HEK293 (cell line): ENCODE measurements around the gene GSTA1.

ENCODE experiments used
- ZBTB8A ChIP-seq: fragments of 450-650 bp; formaldehyde crosslinking; IDR thresholded peaks from 2 replicates; pipeline ENCODE4 v1.5.1; 2016; ENCODE audit warnings: missing biosample characterization, missing genetic modification characterization
- ZNF19 ChIP-seq: fragments of 450-650 bp; formaldehyde crosslinking; IDR thresholded peaks from 2 replicates; pipeline ENCODE4; 2016; ENCODE audit warnings: missing biosample characterization, missing genetic modification characterization, low read depth
- ZNF302 ChIP-seq: fragments of 450-650 bp; formaldehyde crosslinking; IDR thresholded peaks from 2 replicates; pipeline ENCODE4 v1.5.1; 2016; ENCODE audit warnings: missing biosample characterization, missing genetic modification characterization, low read depth
- ZNF311 ChIP-seq: fragments of 450-650 bp; formaldehyde crosslinking; IDR thresholded peaks from 2 replicates; pipeline ENCODE4 v1.5.1; 2017; ENCODE audit warnings: missing biosample characterization, missing genetic modification characterization, borderline replicate concordance
- ZNF48 ChIP-seq: fragments of 450-650 bp; formaldehyde crosslinking; IDR thresholded peaks from 2 replicates; pipeline ENCODE4 v1.5.1; 2016; ENCODE audit warnings: missing biosample characterization, missing genetic modification characterization
- ZNF558 ChIP-seq: fragments of 450-650 bp; formaldehyde crosslinking; IDR thresholded peaks from 2 replicates; pipeline ENCODE4 v1.5.1; 2016; ENCODE audit warnings: missing biosample characterization, missing genetic modification characterization
- TF ChIP-seq, protein P1 (sequence below): fragments of 450-650 bp; formaldehyde crosslinking; IDR thresholded peaks from 2 replicates; pipeline ENCODE4 v1.5.1; 2016; ENCODE audit warnings: missing biosample characterization, missing genetic modification characterization
- TF ChIP-seq, protein P2 (sequence below): fragments of 450-650 bp; formaldehyde crosslinking; IDR thresholded peaks from 2 replicates; pipeline ENCODE4 v1.5.1; 2016; ENCODE audit warnings: missing biosample characterization, missing genetic modification characterization
- TF ChIP-seq, protein P3 (sequence below): sonication (generic); formaldehyde crosslinking; IDR thresholded peaks from 2 replicates; pipeline ENCODE4 v1.8.1; 2022; ENCODE audit warnings: mild to moderate bottlenecking, moderate library complexity, missing genetic modification reagents

DNA sequence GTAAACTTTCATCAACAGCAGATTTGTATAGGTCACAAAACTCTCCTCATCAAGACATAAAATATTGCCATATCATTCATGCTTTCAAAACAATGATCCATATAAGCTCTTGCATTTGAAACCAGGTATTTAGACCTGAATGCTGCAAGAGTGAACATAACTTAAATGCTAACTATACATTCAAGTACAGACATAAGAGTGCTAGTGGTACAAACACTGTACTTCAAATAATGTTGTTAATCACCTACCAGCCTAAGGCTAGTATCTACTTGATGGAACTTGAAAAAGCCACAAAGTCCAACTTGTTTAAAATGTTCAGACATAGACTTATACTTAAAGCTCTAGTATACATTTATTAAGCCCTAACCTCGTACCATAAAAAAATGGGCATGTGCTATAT lies 24.4 kb downstream of the GSTA1 start:
- TF ChIP-seq ZNF48 (tag by site-specific recombination) (no peak), ZNF302 (tag by site-specific recombination) (no peak), ZBTB8A (tag by site-specific recombination) (no peak), ZNF558 (tag by site-specific recombination) (no peak), ZNF311 (tag by site-specific recombination) (no peak), ZNF19 (tag by site-specific recombination) (no peak)
- TF ChIP-seq, protein P1, sequence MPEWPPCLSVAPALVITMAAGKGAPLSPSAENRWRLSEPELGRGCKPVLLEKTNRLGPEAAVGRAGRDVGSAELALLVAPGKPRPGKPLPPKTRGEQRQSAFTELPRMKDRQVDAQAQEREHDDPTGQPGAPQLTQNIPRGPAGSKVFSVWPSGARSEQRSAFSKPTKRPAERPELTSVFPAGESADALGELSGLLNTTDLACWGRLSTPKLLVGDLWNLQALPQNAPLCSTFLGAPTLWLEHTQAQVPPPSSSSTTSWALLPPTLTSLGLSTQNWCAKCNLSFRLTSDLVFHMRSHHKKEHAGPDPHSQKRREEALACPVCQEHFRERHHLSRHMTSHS (tag by site-specific recombination), result no peak
- TF ChIP-seq, protein P2, sequence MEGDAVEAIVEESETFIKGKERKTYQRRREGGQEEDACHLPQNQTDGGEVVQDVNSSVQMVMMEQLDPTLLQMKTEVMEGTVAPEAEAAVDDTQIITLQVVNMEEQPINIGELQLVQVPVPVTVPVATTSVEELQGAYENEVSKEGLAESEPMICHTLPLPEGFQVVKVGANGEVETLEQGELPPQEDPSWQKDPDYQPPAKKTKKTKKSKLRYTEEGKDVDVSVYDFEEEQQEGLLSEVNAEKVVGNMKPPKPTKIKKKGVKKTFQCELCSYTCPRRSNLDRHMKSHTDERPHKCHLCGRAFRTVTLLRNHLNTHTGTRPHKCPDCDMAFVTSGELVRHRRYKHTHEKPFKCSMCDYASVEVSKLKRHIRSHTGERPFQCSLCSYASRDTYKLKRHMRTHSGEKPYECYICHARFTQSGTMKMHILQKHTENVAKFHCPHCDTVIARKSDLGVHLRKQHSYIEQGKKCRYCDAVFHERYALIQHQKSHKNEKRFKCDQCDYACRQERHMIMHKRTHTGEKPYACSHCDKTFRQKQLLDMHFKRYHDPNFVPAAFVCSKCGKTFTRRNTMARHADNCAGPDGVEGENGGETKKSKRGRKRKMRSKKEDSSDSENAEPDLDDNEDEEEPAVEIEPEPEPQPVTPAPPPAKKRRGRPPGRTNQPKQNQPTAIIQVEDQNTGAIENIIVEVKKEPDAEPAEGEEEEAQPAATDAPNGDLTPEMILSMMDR (tag by site-specific recombination), result no peak
- TF ChIP-seq, protein P3, sequence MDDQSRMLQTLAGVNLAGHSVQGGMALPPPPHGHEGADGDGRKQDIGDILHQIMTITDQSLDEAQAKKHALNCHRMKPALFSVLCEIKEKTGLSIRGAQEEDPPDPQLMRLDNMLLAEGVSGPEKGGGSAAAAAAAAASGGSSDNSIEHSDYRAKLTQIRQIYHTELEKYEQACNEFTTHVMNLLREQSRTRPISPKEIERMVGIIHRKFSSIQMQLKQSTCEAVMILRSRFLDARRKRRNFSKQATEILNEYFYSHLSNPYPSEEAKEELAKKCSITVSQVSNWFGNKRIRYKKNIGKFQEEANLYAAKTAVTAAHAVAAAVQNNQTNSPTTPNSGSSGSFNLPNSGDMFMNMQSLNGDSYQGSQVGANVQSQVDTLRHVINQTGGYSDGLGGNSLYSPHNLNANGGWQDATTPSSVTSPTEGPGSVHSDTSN, result no peak
